ENCODE data around the gene DHRS2. TPM values are rescaled to one million over a fixed set of nuclear protein-coding genes. Genes with fewer than 3 reads are reported as not detected.
"Not testable (repeated sequence)": the region's sequence is repeated elsewhere in the genome, so short reads cannot be mapped to it uniquely, and the experiment has no call there.

Gene DHRS2
- polyA plus RNA-seq, 1 donor from 2014 or later: 1.3 TPM

DNA sequence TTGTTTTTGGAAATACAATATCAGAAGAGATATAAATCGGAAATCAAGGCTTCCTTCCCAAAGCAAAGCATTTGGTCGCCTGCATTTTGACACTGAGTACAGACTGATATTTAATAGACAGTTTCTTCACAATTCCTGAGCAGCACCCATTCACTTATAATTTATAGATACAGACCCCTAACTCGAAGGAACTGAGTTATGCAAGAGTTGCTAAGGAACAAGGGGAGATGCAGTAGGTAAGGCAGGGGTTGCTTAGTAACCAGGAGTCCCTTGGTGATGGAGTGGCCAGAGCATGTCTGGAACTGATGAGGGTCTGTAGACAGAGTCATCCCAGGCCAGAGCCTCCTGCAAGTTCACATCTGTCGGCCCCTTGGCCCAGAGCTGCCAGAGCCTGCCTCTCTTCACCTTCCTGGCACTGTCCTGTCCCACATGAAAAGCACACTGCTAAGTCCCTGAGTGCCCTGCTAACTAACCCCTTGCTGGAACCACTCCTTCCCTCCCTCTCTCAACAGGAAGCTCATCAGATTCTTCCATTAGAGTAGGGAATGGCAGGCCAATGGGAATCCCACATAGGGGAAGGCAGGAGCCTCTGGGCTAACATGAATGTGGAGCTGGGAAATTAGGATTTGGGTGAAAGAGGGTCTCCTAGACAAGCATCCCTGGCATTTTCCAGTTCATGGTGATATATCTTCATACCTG is 3.6 kb upstream of the DHRS2 start:
- Histone ChIP-seq H4K20me1 (ENCODE audit: insufficient read depth) (no peaks in the 10 kb centered on the region), H3K4me3 (ENCODE audit: low read length) (peak overlapping the region; percentile 19), H3K9me3 (ENCODE audit: low read length) (no peaks in the 10 kb centered on the region), H3K27ac (ENCODE audit: low read length) (peak overlapping the region; percentile 56), H3F3A (ENCODE audit: insufficient read depth, low read length, poor library complexity, severe bottlenecking) (no peaks in the 10 kb centered on the region), H2AFZ (ENCODE audit: low read depth, low read length) (peak overlapping the region; percentile 37), H3K9me2 (ENCODE audit: insufficient read depth, low read length) (no peaks in the 10 kb centered on the region), H3K79me2 (replicated peaks; ENCODE audit: insufficient read depth, low read length) (no peaks in the 10 kb centered on the region), H3K36me3 (ENCODE audit: insufficient read depth, low read length) (no peaks in the 10 kb centered on the region), H3K9ac (ENCODE audit: low read length) (no peak overlapping the region), H3K4me2 (ENCODE audit: low read length) (no peak overlapping the region), H3K27me3 (ENCODE audit: insufficient read depth, low read depth, low read length) (no peaks in the 10 kb centered on the region)
- no peak for TF ChIP-seq POLR2AphosphoS5 (IDR thresholded peaks at IDR 0.05)
- peak; percentile 3 for TF ChIP-seq EP300 (conservative IDR thresholded peaks at IDR 0.05; ENCODE audit: poor library complexity, severe bottlenecking)
- no peak for TF ChIP-seq EZH2 (IDR thresholded peaks at IDR 0.05; ENCODE audit: borderline replicate concordance, insufficient read depth, low read length, poor library complexity, severe bottlenecking)

DNA sequence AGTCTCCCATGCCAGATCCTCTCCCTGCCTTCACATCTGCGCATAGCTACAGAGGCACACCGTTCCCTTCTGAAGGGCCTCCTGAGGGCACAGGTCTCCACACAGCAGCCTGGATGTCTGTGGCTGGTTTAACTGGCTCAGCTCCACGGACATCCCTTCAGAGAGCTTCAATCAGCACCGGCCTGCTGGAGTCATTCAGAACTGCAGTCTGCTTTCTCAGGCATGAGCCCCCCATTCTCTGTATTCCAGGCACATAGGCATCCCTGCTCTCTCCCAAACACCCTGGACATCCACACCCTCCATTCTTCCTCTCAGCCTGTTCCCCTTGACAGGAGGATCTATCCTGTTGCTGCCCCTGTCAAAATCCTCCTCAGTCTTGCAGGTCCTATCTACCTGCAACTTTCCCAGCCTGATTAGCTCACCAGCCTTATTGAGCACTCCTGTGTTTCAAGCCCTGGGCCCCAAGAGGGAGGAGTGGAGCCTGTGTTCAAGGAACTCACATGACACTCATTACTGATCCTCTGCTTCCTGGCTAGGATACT is 2.9 kb upstream of the DHRS2 start:
- no peak overlapping the region for H2AFZ ChIP-seq (ENCODE audit: low read depth, low read length)
- no peaks in the 10 kb centered on the region for H3K79me2 ChIP-seq (replicated peaks; ENCODE audit: insufficient read depth, low read length)
- no peaks in the 10 kb centered on the region for H3K9me3 ChIP-seq (ENCODE audit: low read length)
- H3K27ac ChIP-seq (ENCODE audit: low read length): peak overlapping the region; percentile 19
- TF ChIP-seq POLR2AphosphoS5 (IDR thresholded peaks at IDR 0.05): no peak
- no peak for TF ChIP-seq RAD21 (conservative IDR thresholded peaks at IDR 0.05)
- no peak for TF ChIP-seq MXI1 (conservative IDR thresholded peaks at IDR 0.05; ENCODE audit: poor library complexity, severe bottlenecking)
- TF ChIP-seq, protein P1, sequence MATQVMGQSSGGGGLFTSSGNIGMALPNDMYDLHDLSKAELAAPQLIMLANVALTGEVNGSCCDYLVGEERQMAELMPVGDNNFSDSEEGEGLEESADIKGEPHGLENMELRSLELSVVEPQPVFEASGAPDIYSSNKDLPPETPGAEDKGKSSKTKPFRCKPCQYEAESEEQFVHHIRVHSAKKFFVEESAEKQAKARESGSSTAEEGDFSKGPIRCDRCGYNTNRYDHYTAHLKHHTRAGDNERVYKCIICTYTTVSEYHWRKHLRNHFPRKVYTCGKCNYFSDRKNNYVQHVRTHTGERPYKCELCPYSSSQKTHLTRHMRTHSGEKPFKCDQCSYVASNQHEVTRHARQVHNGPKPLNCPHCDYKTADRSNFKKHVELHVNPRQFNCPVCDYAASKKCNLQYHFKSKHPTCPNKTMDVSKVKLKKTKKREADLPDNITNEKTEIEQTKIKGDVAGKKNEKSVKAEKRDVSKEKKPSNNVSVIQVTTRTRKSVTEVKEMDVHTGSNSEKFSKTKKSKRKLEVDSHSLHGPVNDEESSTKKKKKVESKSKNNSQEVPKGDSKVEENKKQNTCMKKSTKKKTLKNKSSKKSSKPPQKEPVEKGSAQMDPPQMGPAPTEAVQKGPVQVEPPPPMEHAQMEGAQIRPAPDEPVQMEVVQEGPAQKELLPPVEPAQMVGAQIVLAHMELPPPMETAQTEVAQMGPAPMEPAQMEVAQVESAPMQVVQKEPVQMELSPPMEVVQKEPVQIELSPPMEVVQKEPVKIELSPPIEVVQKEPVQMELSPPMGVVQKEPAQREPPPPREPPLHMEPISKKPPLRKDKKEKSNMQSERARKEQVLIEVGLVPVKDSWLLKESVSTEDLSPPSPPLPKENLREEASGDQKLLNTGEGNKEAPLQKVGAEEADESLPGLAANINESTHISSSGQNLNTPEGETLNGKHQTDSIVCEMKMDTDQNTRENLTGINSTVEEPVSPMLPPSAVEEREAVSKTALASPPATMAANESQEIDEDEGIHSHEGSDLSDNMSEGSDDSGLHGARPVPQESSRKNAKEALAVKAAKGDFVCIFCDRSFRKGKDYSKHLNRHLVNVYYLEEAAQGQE (IDR thresholded peaks at IDR 0.05; ENCODE audit: borderline replicate concordance): no peak
- TF ChIP-seq EP300 (conservative IDR thresholded peaks at IDR 0.05; ENCODE audit: poor library complexity, severe bottlenecking): no peak
- no peaks in the 10 kb centered on the region for H3K27me3 ChIP-seq (ENCODE audit: insufficient read depth, low read depth, low read length)
- H3K9me2 ChIP-seq (ENCODE audit: insufficient read depth, low read length): no peaks in the 10 kb centered on the region
- H3K4me2 ChIP-seq (ENCODE audit: low read length): no peak overlapping the region
- H4K20me1 ChIP-seq (ENCODE audit: insufficient read depth): no peaks in the 10 kb centered on the region
- no peaks in the 10 kb centered on the region for H3K36me3 ChIP-seq (ENCODE audit: insufficient read depth, low read length)
- H3F3A ChIP-seq (ENCODE audit: insufficient read depth, low read length, poor library complexity, severe bottlenecking): no peaks in the 10 kb centered on the region
- H3K4me3 ChIP-seq (ENCODE audit: low read length): no peak overlapping the region
- no peak overlapping the region for H3K9ac ChIP-seq (ENCODE audit: low read length)

DNA sequence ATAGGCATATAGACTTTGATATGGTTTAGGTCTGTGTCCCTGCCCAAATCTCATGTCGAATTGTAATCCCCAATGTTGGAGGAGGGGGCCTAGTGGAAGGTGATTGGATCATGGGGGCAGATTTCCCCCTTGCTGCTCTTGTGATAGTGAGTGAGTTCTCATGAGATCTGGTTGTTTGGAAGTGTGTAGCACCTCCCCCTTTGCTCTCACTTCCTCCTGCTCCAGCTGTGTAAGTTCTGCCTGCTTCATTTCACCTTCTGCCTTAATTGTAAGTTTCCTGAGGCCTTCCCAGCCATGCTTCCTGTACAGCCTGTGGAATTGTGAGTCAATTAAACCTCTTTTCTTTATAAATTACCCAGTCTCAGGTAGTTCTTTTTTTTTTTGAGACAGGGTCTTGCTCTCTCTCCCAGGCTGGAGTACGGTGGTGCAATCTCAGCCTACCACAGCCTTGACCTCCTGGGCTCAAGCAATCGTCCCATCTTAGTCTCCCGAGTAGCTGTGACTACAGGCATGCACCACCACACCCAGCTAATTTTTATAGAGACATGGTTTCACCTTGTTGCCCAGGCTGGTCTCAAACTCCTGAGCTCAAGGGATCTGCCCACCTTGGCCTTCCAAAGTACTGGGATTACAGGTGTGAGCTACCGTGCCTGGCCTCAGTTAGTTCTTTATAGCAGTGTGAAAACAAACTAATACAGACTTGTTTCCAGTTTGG is 1.3 kb upstream of the DHRS2 start:
- not testable (repeated sequence) for H3K36me3 ChIP-seq (ENCODE audit: insufficient read depth, low read length); H4K20me1 ChIP-seq (ENCODE audit: insufficient read depth); H3K27me3 ChIP-seq (ENCODE audit: insufficient read depth, low read depth, low read length); H2AFZ ChIP-seq (ENCODE audit: low read depth, low read length); H3K4me2 ChIP-seq (ENCODE audit: low read length); H3K9ac ChIP-seq (ENCODE audit: low read length); H3K27ac ChIP-seq (ENCODE audit: low read length); H3K79me2 ChIP-seq (replicated peaks; ENCODE audit: insufficient read depth, low read length); H3F3A ChIP-seq (ENCODE audit: insufficient read depth, low read length, poor library complexity, severe bottlenecking); H3K9me2 ChIP-seq (ENCODE audit: insufficient read depth, low read length); H3K9me3 ChIP-seq (ENCODE audit: low read length); H3K4me3 ChIP-seq (ENCODE audit: low read length)

DNA sequence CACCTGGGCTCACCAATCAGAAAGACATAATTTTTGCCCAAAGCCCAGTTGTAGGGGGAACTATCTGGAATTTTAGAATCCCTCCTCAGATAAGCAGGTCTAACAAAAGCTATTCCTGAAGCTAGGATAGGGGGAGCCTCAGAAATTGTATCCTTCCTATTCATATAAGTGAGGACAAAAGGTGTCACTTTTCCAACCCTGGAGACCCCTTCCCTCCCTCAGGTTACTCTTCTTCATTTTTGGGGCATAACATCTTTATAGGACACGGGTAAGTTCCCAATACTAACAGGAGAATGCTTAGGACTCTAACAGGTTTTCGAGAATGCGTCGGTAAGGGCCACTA is 1.1 kb downstream of the DHRS2 start:
- H3K4me2 ChIP-seq (ENCODE audit: low read length); H3K27me3 ChIP-seq (ENCODE audit: insufficient read depth, low read depth, low read length); H3K9me2 ChIP-seq (ENCODE audit: insufficient read depth, low read length); H3K9ac ChIP-seq (ENCODE audit: low read length); H2AFZ ChIP-seq (ENCODE audit: low read depth, low read length); H4K20me1 ChIP-seq (ENCODE audit: insufficient read depth); H3K27ac ChIP-seq (ENCODE audit: low read length); H3K9me3 ChIP-seq (ENCODE audit: low read length); H3K79me2 ChIP-seq (replicated peaks; ENCODE audit: insufficient read depth, low read length); H3F3A ChIP-seq (ENCODE audit: insufficient read depth, low read length, poor library complexity, severe bottlenecking); H3K4me3 ChIP-seq (ENCODE audit: low read length); H3K36me3 ChIP-seq (ENCODE audit: insufficient read depth, low read length): not testable (repeated sequence)

DNA sequence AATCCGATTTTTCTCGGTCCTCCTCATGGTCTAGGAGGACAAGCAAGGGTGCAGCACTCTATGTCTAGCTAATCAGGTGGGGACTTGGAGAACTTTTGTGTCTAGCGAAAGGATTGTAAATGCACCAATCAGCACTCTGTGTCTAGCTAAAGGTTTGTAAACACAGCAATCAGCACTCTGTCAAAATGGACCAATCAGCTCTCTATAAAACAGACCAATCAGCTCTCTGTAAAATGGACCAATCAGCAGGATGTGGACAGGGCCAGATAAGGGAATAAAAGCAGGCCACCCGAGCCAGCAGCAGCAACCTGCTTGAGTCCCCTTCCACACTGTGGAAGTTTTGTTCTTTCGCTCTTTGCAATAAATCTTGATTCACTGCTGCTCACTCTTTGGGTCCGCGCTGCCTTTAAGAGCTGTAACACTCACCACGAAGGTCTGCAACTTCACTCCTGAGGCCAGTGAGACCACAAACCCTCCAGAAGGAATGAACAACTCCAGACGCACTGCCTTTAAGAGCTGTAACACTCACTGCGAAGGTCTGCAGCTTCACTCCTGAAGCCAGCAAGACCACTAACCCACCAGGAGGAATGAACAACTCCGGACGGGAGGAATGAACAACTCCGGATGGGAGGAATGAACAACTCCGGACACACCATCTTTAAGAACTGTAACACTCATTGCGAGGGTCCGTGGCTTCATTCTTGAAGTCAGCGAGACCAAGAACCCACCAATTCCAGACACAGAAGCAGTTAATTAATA is 1.7 kb downstream of the DHRS2 start:
- not testable (repeated sequence) for H3K27ac ChIP-seq (ENCODE audit: low read length); H2AFZ ChIP-seq (ENCODE audit: low read depth, low read length); H3K27me3 ChIP-seq (ENCODE audit: insufficient read depth, low read depth, low read length); H3K4me3 ChIP-seq (ENCODE audit: low read length); H3K9me3 ChIP-seq (ENCODE audit: low read length); H3K9me2 ChIP-seq (ENCODE audit: insufficient read depth, low read length); H3F3A ChIP-seq (ENCODE audit: insufficient read depth, low read length, poor library complexity, severe bottlenecking); H3K79me2 ChIP-seq (replicated peaks; ENCODE audit: insufficient read depth, low read length); H3K4me2 ChIP-seq (ENCODE audit: low read length); H4K20me1 ChIP-seq (ENCODE audit: insufficient read depth); H3K9ac ChIP-seq (ENCODE audit: low read length); H3K36me3 ChIP-seq (ENCODE audit: insufficient read depth, low read length)
